ENCODE data around the gene ARFGEF3. TPM values are rescaled to one million over a fixed set of nuclear protein-coding genes. Genes with fewer than 3 reads are reported as not detected.

Gene ARFGEF3
- total RNA-seq, 3 donors from 2014 or later (not counting 1 experiment from before 2014, with no cell fraction given) = 0.05 to 0.09 TPM; not detected in 1

DNA sequence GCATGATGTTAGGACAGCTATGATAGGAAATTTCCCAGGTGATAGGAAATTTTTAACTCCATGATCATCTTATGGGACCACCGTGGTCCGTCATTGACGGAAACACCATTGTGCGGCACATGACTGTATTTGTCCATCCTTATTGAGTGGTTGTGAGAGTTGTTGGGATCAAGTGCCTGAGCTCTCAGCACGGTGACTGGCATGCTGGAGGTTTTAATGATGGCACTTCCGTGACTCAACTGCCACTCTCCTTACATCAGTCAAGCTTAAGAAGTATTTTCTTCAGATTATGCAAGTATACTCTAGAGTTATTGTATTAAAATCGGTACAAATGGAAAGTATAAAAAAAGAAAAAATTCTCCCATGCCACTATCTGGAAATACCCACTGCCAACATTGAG is 35.8 kb downstream of the ARFGEF3 start:
- no peak overlapping the region for H3K4me3 Mint-ChIP-seq
- H3K9me3 Mint-ChIP-seq = no peaks in the 10 kb centered on the region
- peaks cover 0 to 5% of the 10 kb centered on the region in 2 donors for H3K27me3 Mint-ChIP-seq (ENCODE audit: low read depth in 2 of 2)
- DNase-seq = no peak
- 91% methylated on average over 5 of the region's 7 CpGs for WGBS (ENCODE audit: insufficient coverage)
- no peak overlapping the region for H3K4me3 ChIP-seq (ENCODE audit: low read length)
- H3K4me1 ChIP-seq (ENCODE audit: control insufficient read depth, insufficient read depth, low read length) = no peaks in the 10 kb centered on the region
- TF ChIP-seq CTCF (IDR thresholded peaks at IDR 0.05) = no peak
- H3K36me3 Mint-ChIP-seq = no peaks in the 10 kb centered on the region
- H3K4me1 Mint-ChIP-seq = no peaks in the 10 kb centered on the region
- intact Hi-C loops (cut with micrococcal nuclease) = no loop called here
- no peaks in the 10 kb centered on the region for H3K27me3 ChIP-seq (ENCODE audit: control insufficient read depth, insufficient read depth, low read length)
- H3K27ac ChIP-seq (ENCODE audit: low read length) = no peak overlapping the region
- H3K36me3 ChIP-seq (ENCODE audit: control insufficient read depth, insufficient read depth, low read length) = no peaks in the 10 kb centered on the region
- no peaks in the 10 kb centered on the region for H3K9me3 ChIP-seq (ENCODE audit: control insufficient read depth, insufficient read depth, low read length)
- no peak for ATAC-seq
- no peak overlapping the region for H3K27ac Mint-ChIP-seq

- no peak overlapping the region for H3K27ac ChIP-seq (ENCODE audit: low read length)
- DNase-seq = no peak
- no peak overlapping the region for H3K27ac Mint-ChIP-seq
- H3K4me3 Mint-ChIP-seq = no peak overlapping the region
- no peaks in the 10 kb centered on the region for H3K4me1 Mint-ChIP-seq
- ATAC-seq = no peak
- intact Hi-C loops (cut with micrococcal nuclease) = no loop called here
- H3K27me3 Mint-ChIP-seq (ENCODE audit: low read depth in 2 of 2) = peaks cover 6 to 11% of the 10 kb centered on the region in 2 donors
- no peaks in the 10 kb centered on the region for H3K9me3 Mint-ChIP-seq
- TF ChIP-seq CTCF (IDR thresholded peaks at IDR 0.05) = no peak
- no peaks in the 10 kb centered on the region for H3K27me3 ChIP-seq (ENCODE audit: control insufficient read depth, insufficient read depth, low read length)
- no peaks in the 10 kb centered on the region for H3K36me3 Mint-ChIP-seq
- H3K9me3 ChIP-seq (ENCODE audit: control insufficient read depth, insufficient read depth, low read length) = no peaks in the 10 kb centered on the region
- no peak overlapping the region for H3K4me3 ChIP-seq (ENCODE audit: low read length)
- H3K4me1 ChIP-seq (ENCODE audit: control insufficient read depth, insufficient read depth, low read length) = no peaks in the 10 kb centered on the region
- 83% methylated on average over 6 of the region's 6 CpGs for WGBS (ENCODE audit: insufficient coverage)
- no peaks in the 10 kb centered on the region for H3K36me3 ChIP-seq (ENCODE audit: control insufficient read depth, insufficient read depth, low read length)
Measured at GRCh38 chr6:138198430-138199091, 36.8 kb downstream of the ARFGEF3 start.

- H3K9me3 Mint-ChIP-seq = no peaks in the 10 kb centered on the region
- 94% methylated on average over 4 of the region's 4 CpGs for WGBS (ENCODE audit: insufficient coverage)
- ATAC-seq (no peak), DNase-seq (no peak)
- H3K27ac Mint-ChIP-seq = no peak overlapping the region
- Histone ChIP-seq H3K36me3 (ENCODE audit: control insufficient read depth, insufficient read depth, low read length) (no peaks in the 10 kb centered on the region), H3K4me1 (ENCODE audit: control insufficient read depth, insufficient read depth, low read length) (no peaks in the 10 kb centered on the region), H3K27me3 (ENCODE audit: control insufficient read depth, insufficient read depth, low read length) (peaks cover 2% of the 10 kb centered on the region), H3K9me3 (ENCODE audit: control insufficient read depth, insufficient read depth, low read length) (no peaks in the 10 kb centered on the region), H3K4me3 (ENCODE audit: low read length) (no peak overlapping the region), H3K27ac (ENCODE audit: low read length) (no peak overlapping the region)
- no peaks in the 10 kb centered on the region for H3K36me3 Mint-ChIP-seq
- no peaks in the 10 kb centered on the region for H3K4me1 Mint-ChIP-seq
- no peak for TF ChIP-seq CTCF (IDR thresholded peaks at IDR 0.05)
- no peak overlapping the region for H3K4me3 Mint-ChIP-seq
- H3K27me3 Mint-ChIP-seq (ENCODE audit: low read depth in 2 of 2) = peaks cover 13 to 17% of the 10 kb centered on the region in 2 donors
- intact Hi-C loops (cut with micrococcal nuclease) = no loop called here
Measured at GRCh38 chr6:138201836-138202235, 40.1 kb downstream of the ARFGEF3 start.

DNA sequence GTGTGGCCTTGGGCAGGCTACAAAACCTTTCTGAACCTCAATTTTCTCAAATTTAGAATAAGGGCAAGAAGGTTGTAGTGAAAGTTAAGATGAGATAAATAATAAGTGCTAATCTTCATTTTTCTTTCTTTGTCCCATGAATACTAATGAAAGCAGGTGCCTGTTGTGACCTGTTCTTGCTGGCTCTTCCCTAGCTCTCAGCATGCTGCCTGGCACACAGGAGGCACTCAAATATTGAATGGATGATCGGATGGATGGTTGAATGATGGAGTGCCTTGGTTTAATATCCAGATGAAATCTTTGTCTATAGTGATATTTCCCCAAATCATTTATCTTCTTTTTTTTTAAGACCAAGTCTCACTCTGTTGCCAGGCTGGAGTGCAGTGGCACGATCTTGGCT is 41.6 kb downstream of the ARFGEF3 start:
- no peak for ATAC-seq
- Histone ChIP-seq H3K4me3 (ENCODE audit: low read length) (no peak overlapping the region), H3K27me3 (ENCODE audit: control insufficient read depth, insufficient read depth, low read length) (peaks cover 2% of the 10 kb centered on the region), H3K9me3 (ENCODE audit: control insufficient read depth, insufficient read depth, low read length) (no peaks in the 10 kb centered on the region), H3K36me3 (ENCODE audit: control insufficient read depth, insufficient read depth, low read length) (no peaks in the 10 kb centered on the region), H3K4me1 (ENCODE audit: control insufficient read depth, insufficient read depth, low read length) (no peaks in the 10 kb centered on the region), H3K27ac (ENCODE audit: low read length) (no peak overlapping the region)
- H3K27ac Mint-ChIP-seq = no peak overlapping the region
- H3K4me1 Mint-ChIP-seq = no peaks in the 10 kb centered on the region
- WGBS (ENCODE audit: insufficient coverage) = 88% methylated on average over 1 of the region's 2 CpGs
- TF ChIP-seq CTCF (IDR thresholded peaks at IDR 0.05) = no peak
- DNase-seq = no peak
- H3K9me3 Mint-ChIP-seq = no peaks in the 10 kb centered on the region
- H3K27me3 Mint-ChIP-seq (ENCODE audit: low read depth in 2 of 2) = peaks cover 14 to 19% of the 10 kb centered on the region in 2 donors
- intact Hi-C loops (cut with micrococcal nuclease) = no loop called here
- no peak overlapping the region for H3K4me3 Mint-ChIP-seq
- H3K36me3 Mint-ChIP-seq = no peaks in the 10 kb centered on the region

All from natural killer cell (primary cell).